ENCODE results near the gene SPTLC1.

- TF ChIP-seq POLR2A (IDR thresholded peaks at IDR 0.05; ENCODE audit: extremely low read depth, insufficient read length) (no peak), CTCF (IDR thresholded peaks at IDR 0.05; ENCODE audit: low read depth, low read length) (no peak)
These were observed 32.0 kb upstream of the SPTLC1 start for GRCh38 chr9:92147030-92147851.

All from NB4 (cell line).